NK-92 (cell line): ENCODE data around the gene CAPN9.
"Not testable (repeated sequence)": the region's sequence is repeated elsewhere in the genome, so short reads cannot be mapped to it uniquely, and the experiment has no call there.

Source experiments
- DNase-seq: peaks from one replicate; lab custom pipeline; 2025; ENCODE audit not compliant: unreplicated experiment; lab: John Stamatoyannopoulos, UW

The CAPN9 gene

GRCh38 chr1:230710543-230710904, 36.7 kb upstream of the CAPN9 start:
- DNase-seq = no peak

- no peak for DNase-seq
Observed at GRCh38 chr1:230711245-230711644, 35.9 kb upstream of the CAPN9 start.

- no peak for DNase-seq
Observed at GRCh38 chr1:230712470-230712942, 34.7 kb upstream of the CAPN9 start.

- no peak for DNase-seq
Observed at GRCh38 chr1:230713138-230713537, 34.0 kb upstream of the CAPN9 start.

GRCh38 chr1:230713547-230713914, 33.7 kb upstream of the CAPN9 start:
- no peak for DNase-seq

- no peak for DNase-seq
Observed at GRCh38 chr1:230713915-230714764, 33.0 kb upstream of the CAPN9 start, which contains the start of gene AGT. AGT (minus strand) TSS chr1:230714122; CDS start chr1:230710823, 3,299 bp downstream.

- no peak for DNase-seq
Observed at GRCh38 chr1:230715510-230715909, 31.7 kb upstream of the CAPN9 start.

GRCh38 chr1:230716453-230716852, 30.7 kb upstream of the CAPN9 start:
- not testable (repeated sequence) for DNase-seq

- no peak for DNase-seq
Observed at GRCh38 chr1:230717251-230717650, 29.9 kb upstream of the CAPN9 start.

- not testable (repeated sequence) for DNase-seq
Observed at GRCh38 chr1:230721849-230722522, 25.2 kb upstream of the CAPN9 start.

- DNase-seq = no peak
Observed at GRCh38 chr1:230725256-230726012, 21.8 kb upstream of the CAPN9 start.

- no peak for DNase-seq
Observed at GRCh38 chr1:230728710-230729392, 18.3 kb upstream of the CAPN9 start.

GRCh38 chr1:230730977-230731376, 16.2 kb upstream of the CAPN9 start:
- DNase-seq = no peak

GRCh38 chr1:230735447-230735846, 11.7 kb upstream of the CAPN9 start:
- DNase-seq = no peak

GRCh38 chr1:230737622-230738262, 9.4 kb upstream of the CAPN9 start:
- DNase-seq = no peak

GRCh38 chr1:230739564-230740290, 7.5 kb upstream of the CAPN9 start:
- no peak for DNase-seq

GRCh38 chr1:230743899-230744298, 3.3 kb upstream of the CAPN9 start:
- DNase-seq = no peak

- no peak for DNase-seq
Observed at GRCh38 chr1:230744382-230744781, 2.8 kb upstream of the CAPN9 start.

GRCh38 chr1:230745071-230745470, 2.1 kb upstream of the CAPN9 start:
- no peak for DNase-seq

GRCh38 chr1:230746617-230747016, 571 bp upstream of the CAPN9 start:
- DNase-seq = no peak
